KOPT-K1 (cell line): ENCODE results near the gene ACTN3.
"Not testable (repeated sequence)": the region's sequence is repeated elsewhere in the genome, so short reads cannot be mapped to it uniquely, and the experiment has no call there.

Experiments
- H3K27ac ChIP-seq: fragments of 200-600 bp; sonication (generic); 2 replicates; pipeline ENCODE4 v1.5.1; 2016; ENCODE audit warnings: antibody characterized with exemption, mild to moderate bottlenecking, low read depth, low read length; ENCODE audit not compliant: poor library complexity, severe bottlenecking
- H3K36me3 ChIP-seq: fragments of 200-600 bp; sonication (generic); 2 replicates; pipeline ENCODE4 v1.5.1; 2017; ENCODE audit warnings: antibody characterized with exemption, mild to moderate bottlenecking, low read length, moderate library complexity; ENCODE audit not compliant: insufficient read depth
- H3K9me3 ChIP-seq: fragments of 200-600 bp; sonication (generic); 2 replicates; pipeline ENCODE4 v1.5.1; 2017; ENCODE audit warnings: antibody characterized with exemption, low read length, mild to moderate bottlenecking; ENCODE audit not compliant: insufficient read depth, poor library complexity, severe bottlenecking

Gene ACTN3

GRCh38 chr11:66593303-66593635 is 46.6 kb downstream of the ACTN3 start:
- H3K36me3 ChIP-seq, result no peaks in the 10 kb centered on the region
- H3K27ac ChIP-seq, result peak overlapping the region; percentile 67
- no peaks in the 10 kb centered on the region for H3K9me3 ChIP-seq

GRCh38 chr11:66593650-66594049 is 46.9 kb downstream of the ACTN3 start:
- peaks cover under 1% of the 10 kb centered on the region; the same call in 1 of the 2 replicates for H3K36me3 ChIP-seq
- H3K27ac ChIP-seq, result peak overlapping the region; percentile 67
- no peaks in the 10 kb centered on the region for H3K9me3 ChIP-seq

GRCh38 chr11:66595245-66595904 is 48.7 kb downstream of the ACTN3 start:
- H3K36me3 ChIP-seq, result peaks cover 18% of the 10 kb centered on the region
- peak overlapping the region; percentile 45 for H3K27ac ChIP-seq
- no peaks in the 10 kb centered on the region for H3K9me3 ChIP-seq

- Histone ChIP-seq H3K27ac (no peak overlapping the region), H3K9me3 (no peaks in the 10 kb centered on the region), H3K36me3 (peaks cover 44% of the 10 kb centered on the region)
Measured at GRCh38 chr11:66598993-66599392, 52.3 kb downstream of the ACTN3 start.

GRCh38 chr11:66600219-66600618 is 53.5 kb downstream of the ACTN3 start:
- H3K36me3 ChIP-seq, result peaks cover 56% of the 10 kb centered on the region
- no peak overlapping the region for H3K27ac ChIP-seq
- no peaks in the 10 kb centered on the region for H3K9me3 ChIP-seq

GRCh38 chr11:66600631-66601233 is 54.0 kb downstream of the ACTN3 start:
- Histone ChIP-seq H3K27ac (no peak overlapping the region), H3K9me3 (no peaks in the 10 kb centered on the region), H3K36me3 (peaks cover 61% of the 10 kb centered on the region)

- Histone ChIP-seq H3K36me3 (peaks cover 70% of the 10 kb centered on the region), H3K9me3 (no peaks in the 10 kb centered on the region), H3K27ac (no peak overlapping the region)
Measured at GRCh38 chr11:66603072-66603471, 56.4 kb downstream of the ACTN3 start.

GRCh38 chr11:66604155-66604554 is 57.5 kb downstream of the ACTN3 start:
- H3K36me3 ChIP-seq, result peaks cover 64% of the 10 kb centered on the region

GRCh38 chr11:66606608-66607007 is 59.9 kb downstream of the ACTN3 start:
- not testable (repeated sequence) for H3K9me3 ChIP-seq, H3K27ac ChIP-seq
- H3K36me3 ChIP-seq, result peaks cover 39% of the 10 kb centered on the region

More at GRCh38 chr11:66604155-66604554, 57.5 kb downstream of the ACTN3 start:
- Histone ChIP-seq H3K27ac (no peak overlapping the region), H3K9me3 (no peaks in the 10 kb centered on the region)

- Histone ChIP-seq H3K27ac (no peak overlapping the region), H3K36me3 (peaks cover 34% of the 10 kb centered on the region), H3K9me3 (no peaks in the 10 kb centered on the region)
Measured at GRCh38 chr11:66607126-66607834, 60.6 kb downstream of the ACTN3 start.

GRCh38 chr11:66609721-66610617 is 63.3 kb downstream of the ACTN3 start:
- Histone ChIP-seq H3K27ac (peak overlapping the region; percentile 73), H3K9me3 (no peaks in the 10 kb centered on the region), H3K36me3 (peaks cover 16% of the 10 kb centered on the region; the same call in 1 of the 2 replicates)

- Histone ChIP-seq H3K27ac (no peak overlapping the region), H3K36me3 (peaks cover 5% of the 10 kb centered on the region), H3K9me3 (no peaks in the 10 kb centered on the region)
Measured at GRCh38 chr11:66612458-66612857, 65.8 kb downstream of the ACTN3 start.
